Body of pancreas (tissue), 4 donors: ENCODE results near the gene MAP7D1. TPM values are rescaled to one million over a fixed set of nuclear protein-coding genes. Genes with fewer than 3 reads are reported as not detected.

Experiments used
- ATAC-seq: fragments of 150-250 bp; one replicate; pipeline ENCODE4 v1.9.1; 2016
- DNase-seq, 4 donors: peaks; one replicate each; pipeline ENCODE4 v3.0.0-alpha.2; 2019
- H3K27ac ChIP-seq, 4 donors: fragments of 200-600 bp; sonication (generic); 1 replicate in 3 of 4; 2 replicates in 1 of 4; pipeline versions ENCODE4 v1.5.1 to v1.6.1; 2016 to 2019; ENCODE audit warnings: mild to moderate bottlenecking in 1 of 4, mixed read lengths in 1 of 4, moderate library complexity in 1 of 4
- H3K27me3 ChIP-seq, 2 donors: fragments of 200-600 bp; sonication (generic); one replicate each; pipeline ENCODE4 v1.6.0; 2016; ENCODE audit warnings: mild to moderate bottlenecking in 1 of 2
- H3K36me3 ChIP-seq, 2 donors: fragments of 200-600 bp; sonication (generic); replicated peaks in 1 of 2; 2 replicates each; pipeline ENCODE4 v1.5.1; 2016; ENCODE audit warnings: low read depth in 2 of 2; ENCODE audit not compliant: insufficient read depth in 1 of 2
- H3K4me1 ChIP-seq: fragments of 200-600 bp; sonication (generic); one replicate; pipeline ENCODE4 v1.6.0; 2016
- H3K4me3 ChIP-seq, 2 donors: fragments of 200-600 bp; sonication (generic); 1 replicate in 1 of 2; 2 replicates in 1 of 2; pipeline ENCODE4 v1.5.1; 2016 to 2019
- H3K9me3 ChIP-seq, 3 donors: fragments of 200-600 bp; sonication (generic); 1 replicate in 2 of 3; 2 replicates in 1 of 3; pipeline ENCODE4 v1.5.1; 2016
- POLR2A ChIP-seq, 3 donors: fragments of 450-650 bp; IDR thresholded peaks; one replicate each; pipeline ENCODE4 v1.6.1; 2016; ENCODE audit warnings: antibody characterized with exemption in 3 of 3, mild to moderate bottlenecking in 2 of 3
- WGBS, 2 donors: methylation state at CpG; one replicate each; pipeline ENCODE4 v1.1.5; 2017; 5-methylcytosine and 5-hydroxymethylcytosine counted together
- intact Hi-C: fragments of 100-400 bp; cut with DNase I; formaldehyde crosslinking; loops from one replicate; pipeline ENCODE4 v1.15.1; 2023
- total RNA-seq, 2 donors: library from RNA; depleted of rRNA; stranded (reverse); fragments of >200 nt; gene quantifications; one replicate each; pipeline ENCODE4 v1.1.0, GENCODE V29; 2016
- TF ChIP-seq, protein P1 (sequence below), 7 experiments: fragments of 450-650 bp in 4 of 7; fragments of 200-600 bp in 3 of 7; sonication (generic) in 3 of 7; IDR thresholded peaks; one replicate each; pipeline ENCODE4 v1.5.1; 2016 to 2019; ENCODE audit warnings: antibody characterized with exemption in 7 of 7

Gene MAP7D1
- total RNA-seq, 2 donors from 2014 or later = 32.9 to 97.2 TPM

GRCh38 chr1:36135796-36136195 is 20.2 kb upstream of the MAP7D1 start:
- peaks cover 0 to 21% of the 10 kb centered on the region in 2 donors for H3K36me3 ChIP-seq
- intact Hi-C loops = no loop called here
- peak overlapping the region in 2 of 4 donors; percentile 22 to 59 for H3K27ac ChIP-seq
- no peak overlapping the region for H3K4me3 ChIP-seq
- no peaks in the 10 kb centered on the region for H3K9me3 ChIP-seq
- DNase-seq (no peak), ATAC-seq (no peak)
- no peak for TF ChIP-seq POLR2A (IDR thresholded peaks at IDR 0.05)
- TF ChIP-seq, protein P1, sequence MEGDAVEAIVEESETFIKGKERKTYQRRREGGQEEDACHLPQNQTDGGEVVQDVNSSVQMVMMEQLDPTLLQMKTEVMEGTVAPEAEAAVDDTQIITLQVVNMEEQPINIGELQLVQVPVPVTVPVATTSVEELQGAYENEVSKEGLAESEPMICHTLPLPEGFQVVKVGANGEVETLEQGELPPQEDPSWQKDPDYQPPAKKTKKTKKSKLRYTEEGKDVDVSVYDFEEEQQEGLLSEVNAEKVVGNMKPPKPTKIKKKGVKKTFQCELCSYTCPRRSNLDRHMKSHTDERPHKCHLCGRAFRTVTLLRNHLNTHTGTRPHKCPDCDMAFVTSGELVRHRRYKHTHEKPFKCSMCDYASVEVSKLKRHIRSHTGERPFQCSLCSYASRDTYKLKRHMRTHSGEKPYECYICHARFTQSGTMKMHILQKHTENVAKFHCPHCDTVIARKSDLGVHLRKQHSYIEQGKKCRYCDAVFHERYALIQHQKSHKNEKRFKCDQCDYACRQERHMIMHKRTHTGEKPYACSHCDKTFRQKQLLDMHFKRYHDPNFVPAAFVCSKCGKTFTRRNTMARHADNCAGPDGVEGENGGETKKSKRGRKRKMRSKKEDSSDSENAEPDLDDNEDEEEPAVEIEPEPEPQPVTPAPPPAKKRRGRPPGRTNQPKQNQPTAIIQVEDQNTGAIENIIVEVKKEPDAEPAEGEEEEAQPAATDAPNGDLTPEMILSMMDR (IDR thresholded peaks at IDR 0.05) = no peak
- no peaks in the 10 kb centered on the region for H3K27me3 ChIP-seq
- peaks cover 32% of the 10 kb centered on the region for H3K4me1 ChIP-seq

- DNase-seq (no peak), ATAC-seq (no peak)
- 60 to 67% methylated on average over 1 of the region's 1 CpG for WGBS, 2 donors
- intact Hi-C loops = no loop called here
- Histone ChIP-seq H3K9me3 (no peaks in the 10 kb centered on the region), H3K36me3 (peaks cover 0 to 21% of the 10 kb centered on the region in 2 donors), H3K27me3 (no peaks in the 10 kb centered on the region), H3K27ac (peak overlapping the region in 1 of 4 donors; percentile 22), H3K4me3 (no peak overlapping the region), H3K4me1 (peaks cover 37% of the 10 kb centered on the region)
- TF ChIP-seq, protein P1 (IDR thresholded peaks at IDR 0.05) = no peak
- TF ChIP-seq POLR2A (IDR thresholded peaks at IDR 0.05) = no peak
These were observed 19.4 kb upstream of the MAP7D1 start for GRCh38 chr1:36136535-36136934.

DNA sequence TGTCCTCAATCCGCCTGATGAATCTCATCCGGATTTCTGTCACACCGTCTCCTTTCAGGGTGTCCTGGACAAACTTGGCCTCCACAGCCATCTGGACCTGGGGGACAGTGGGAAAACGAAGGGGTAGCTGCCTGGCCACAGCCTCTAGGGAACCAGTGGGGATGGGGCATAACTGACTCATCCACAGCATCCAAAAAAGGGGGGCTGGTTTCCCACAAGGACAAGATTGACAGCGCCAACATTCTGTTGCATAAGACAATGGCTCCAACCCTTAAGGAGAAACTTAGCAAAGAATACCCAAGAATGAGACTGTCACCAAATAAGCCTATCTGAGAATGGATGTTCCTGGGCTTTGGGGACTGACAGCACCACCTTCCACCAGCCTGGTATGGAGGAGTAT is 18.7 kb upstream of the MAP7D1 start:
- no peak for TF ChIP-seq POLR2A (IDR thresholded peaks at IDR 0.05)
- TF ChIP-seq, protein P1 (IDR thresholded peaks at IDR 0.05) = no peak
- DNase-seq (no peak), ATAC-seq (no peak)
- WGBS, 2 donors = 73 to 74% methylated on average over 5 of the region's 5 CpGs
- intact Hi-C loops = no loop called here
- Histone ChIP-seq H3K27me3 (no peaks in the 10 kb centered on the region), H3K27ac (no peak overlapping the region), H3K9me3 (no peaks in the 10 kb centered on the region), H3K36me3 (peaks cover 0 to 21% of the 10 kb centered on the region in 2 donors), H3K4me1 (peaks cover 44% of the 10 kb centered on the region), H3K4me3 (no peak overlapping the region)

DNA sequence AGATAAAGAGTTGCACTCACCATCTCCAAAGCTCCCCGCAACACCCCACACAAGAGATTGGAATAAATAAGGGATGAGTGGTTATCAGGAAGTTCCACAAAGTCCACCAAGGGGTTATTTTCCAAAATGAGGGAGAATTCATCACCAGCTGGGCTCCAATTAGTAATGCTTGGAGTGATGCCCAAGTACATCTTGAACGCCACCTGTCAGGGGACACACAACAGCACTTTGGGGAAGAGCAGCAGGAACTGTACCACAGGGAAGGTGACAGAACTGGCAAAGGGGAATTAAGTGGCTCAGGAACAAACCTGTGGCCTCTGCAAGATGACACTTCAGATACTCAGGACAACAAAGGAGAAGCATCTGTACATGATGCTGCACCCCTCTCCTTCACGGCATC is 18.2 kb upstream of the MAP7D1 start:
- H3K4me1 ChIP-seq = peaks cover 48% of the 10 kb centered on the region
- no peak overlapping the region for H3K4me3 ChIP-seq
- H3K36me3 ChIP-seq = peaks cover 0 to 21% of the 10 kb centered on the region in 2 donors
- H3K9me3 ChIP-seq = no peaks in the 10 kb centered on the region
- TF ChIP-seq, protein P1 (IDR thresholded peaks at IDR 0.05) = no peak
- TF ChIP-seq POLR2A (IDR thresholded peaks at IDR 0.05) = no peak
- no peak overlapping the region for H3K27ac ChIP-seq
- H3K27me3 ChIP-seq = no peaks in the 10 kb centered on the region
- DNase-seq (no peak), ATAC-seq (no peak)
- intact Hi-C loops = no loop called here
- WGBS, 2 donors = 81 to 89% methylated on average over 3 of the region's 3 CpGs

DNA sequence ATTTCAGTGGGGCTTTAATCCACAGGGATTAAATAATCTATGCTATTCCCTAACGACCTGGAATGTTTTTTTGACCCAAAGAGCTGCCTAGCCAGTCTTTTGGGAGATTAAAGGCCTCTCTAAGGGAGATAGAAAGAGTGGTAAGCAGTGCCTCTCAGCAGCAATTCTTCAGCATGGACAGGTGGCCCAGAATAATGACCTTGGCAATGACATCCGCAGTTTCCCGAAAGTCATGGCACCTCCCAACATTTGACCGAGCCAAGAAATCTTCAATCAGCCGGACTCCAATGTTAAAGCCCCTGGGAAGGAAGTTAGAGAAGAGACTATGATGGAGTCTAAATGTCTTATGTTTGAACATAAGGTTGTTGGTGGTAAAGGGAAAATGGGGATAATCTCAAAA is 16.4 kb upstream of the MAP7D1 start:
- Histone ChIP-seq H3K9me3 (no peaks in the 10 kb centered on the region), H3K27ac (no peak overlapping the region), H3K4me3 (no peak overlapping the region), H3K4me1 (peaks cover 33% of the 10 kb centered on the region), H3K27me3 (no peaks in the 10 kb centered on the region), H3K36me3 (peaks cover 0 to 21% of the 10 kb centered on the region in 2 donors)
- intact Hi-C loops = no loop called here
- TF ChIP-seq, protein P1 (IDR thresholded peaks at IDR 0.05) = no peak
- no peak for TF ChIP-seq POLR2A (IDR thresholded peaks at IDR 0.05)
- 46 to 65% methylated on average over 5 of the region's 5 CpGs for WGBS, 2 donors
- DNase-seq (no peak), ATAC-seq (no peak)
